NCI-H524 treated with DMSO at 0.1 percent for 48 hours (cell line): Measurements from ENCODE around the gene PHOSPHO1.

ENCODE experiments used
- DNase-seq: peaks from one replicate; lab custom pipeline; 2025; lab: John Stamatoyannopoulos, UW

The PHOSPHO1 gene

DNA sequence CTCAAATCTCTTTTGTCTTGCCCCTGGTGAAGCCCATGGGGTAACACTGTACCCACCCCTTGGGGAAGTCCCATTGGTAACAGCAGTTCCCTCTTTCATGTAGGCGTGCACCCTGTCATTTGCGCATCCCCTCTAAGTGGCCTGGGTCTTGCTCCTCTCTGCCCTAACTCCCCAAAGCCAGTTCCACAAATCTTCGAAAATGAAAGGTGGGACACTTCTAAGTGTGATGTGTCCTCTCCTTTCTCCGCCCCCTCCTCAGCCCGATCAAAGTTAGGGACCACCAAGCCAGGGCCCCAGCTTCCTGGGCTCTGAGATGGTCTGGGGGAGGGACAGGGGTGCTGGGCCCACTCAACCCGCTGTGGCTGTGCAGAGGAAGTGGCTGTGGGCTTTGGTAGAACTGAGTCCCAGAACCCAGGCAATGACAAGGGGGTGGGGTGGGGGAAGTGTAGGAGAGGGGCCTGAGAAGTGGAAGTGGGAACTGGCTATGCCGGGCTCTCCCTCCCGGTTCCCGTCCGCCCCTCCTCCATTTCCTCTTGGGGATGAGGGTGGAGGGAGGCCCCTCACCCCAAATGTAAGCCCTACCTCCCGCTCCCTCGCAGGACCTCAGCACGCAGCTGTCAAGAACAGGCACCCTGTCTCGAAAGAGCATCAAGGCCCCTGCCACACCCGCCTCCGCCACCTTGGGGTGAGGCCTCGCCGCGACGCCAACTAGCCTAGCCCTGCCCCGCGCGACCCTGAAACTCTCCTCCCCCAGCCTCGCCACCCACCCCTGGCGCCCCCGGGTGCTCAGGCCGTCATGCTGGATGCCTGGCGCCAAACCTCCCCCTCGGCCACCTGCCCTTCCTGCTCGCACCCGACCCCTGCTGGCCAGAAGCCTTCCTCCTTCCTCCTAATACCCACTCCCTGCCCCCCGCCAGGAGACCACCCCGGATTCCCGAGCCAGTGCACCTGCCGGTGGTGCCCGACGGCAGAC, 11.4 kb downstream of the PHOSPHO1 start:
- DNase-seq: no peak

DNA sequence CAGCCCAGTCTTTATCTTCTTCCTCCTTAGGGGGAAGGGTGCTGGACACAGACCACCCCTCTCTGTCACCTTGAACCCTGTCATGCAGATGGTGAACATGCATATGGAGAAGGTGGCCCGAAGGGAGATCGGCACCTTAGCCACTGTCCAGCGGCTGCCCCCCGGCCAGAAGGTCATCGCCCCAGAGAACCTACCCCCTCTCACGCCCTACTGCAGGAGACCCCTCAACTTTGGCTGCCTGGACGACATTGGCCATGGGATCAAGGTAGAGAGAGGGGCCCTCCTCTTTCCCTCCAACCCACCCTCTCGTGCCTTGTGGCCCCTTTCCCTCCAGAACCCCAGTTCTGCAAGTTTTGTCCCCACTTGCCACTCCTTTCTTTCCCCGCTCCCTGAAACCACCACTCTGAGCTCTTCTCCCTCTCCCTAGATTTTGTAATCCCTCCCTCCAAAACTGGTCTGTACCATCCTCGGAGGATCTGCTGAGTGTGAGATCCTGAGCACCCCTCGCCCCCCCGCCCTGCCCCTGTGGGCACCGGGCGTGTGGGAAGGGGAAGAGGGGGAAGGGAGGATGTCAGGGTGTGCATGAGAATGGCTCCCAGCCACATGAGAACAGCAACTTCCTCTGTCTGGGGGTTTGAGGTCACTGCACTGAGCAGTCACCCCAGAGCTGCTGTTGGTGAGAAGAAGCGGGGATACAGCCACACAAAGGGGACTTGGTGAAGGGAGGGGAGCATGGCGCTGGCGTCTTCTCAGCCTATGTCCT, 12.8 kb downstream of the PHOSPHO1 start:
- no peak for DNase-seq

DNA sequence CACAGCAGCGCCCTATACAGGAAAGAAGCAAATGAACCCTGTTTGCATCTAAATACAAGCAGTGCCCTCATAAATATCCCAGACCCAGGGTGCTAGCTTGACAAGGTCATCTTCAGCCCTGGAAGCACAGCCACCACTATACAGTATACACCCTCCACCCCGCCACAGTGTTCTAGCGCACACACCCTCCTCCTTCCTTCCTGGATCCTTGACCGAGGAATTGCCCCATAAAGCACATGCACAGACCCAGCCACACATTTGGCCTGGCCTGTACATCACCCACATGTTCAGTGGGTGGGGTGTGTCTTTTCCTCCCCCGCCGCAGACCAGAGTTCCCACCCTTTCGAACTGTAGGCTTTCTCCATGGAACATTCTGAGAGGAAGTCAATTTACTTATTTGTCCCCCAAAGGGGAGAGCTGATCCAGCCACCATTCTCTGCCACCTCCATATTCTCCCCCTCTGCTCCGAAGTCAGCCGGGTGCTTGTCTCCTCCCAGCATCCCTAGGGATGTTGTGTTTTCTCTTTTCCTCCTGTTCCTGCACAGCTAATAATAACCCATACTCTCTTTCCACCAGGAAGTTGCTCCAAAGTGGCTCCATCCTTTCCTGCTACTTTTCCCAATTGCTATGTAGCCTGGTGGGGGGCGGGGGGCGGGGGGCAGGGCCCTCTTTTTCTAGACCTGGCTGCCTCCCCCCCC, 13.5 kb downstream of the PHOSPHO1 start:
- DNase-seq: no peak

DNA sequence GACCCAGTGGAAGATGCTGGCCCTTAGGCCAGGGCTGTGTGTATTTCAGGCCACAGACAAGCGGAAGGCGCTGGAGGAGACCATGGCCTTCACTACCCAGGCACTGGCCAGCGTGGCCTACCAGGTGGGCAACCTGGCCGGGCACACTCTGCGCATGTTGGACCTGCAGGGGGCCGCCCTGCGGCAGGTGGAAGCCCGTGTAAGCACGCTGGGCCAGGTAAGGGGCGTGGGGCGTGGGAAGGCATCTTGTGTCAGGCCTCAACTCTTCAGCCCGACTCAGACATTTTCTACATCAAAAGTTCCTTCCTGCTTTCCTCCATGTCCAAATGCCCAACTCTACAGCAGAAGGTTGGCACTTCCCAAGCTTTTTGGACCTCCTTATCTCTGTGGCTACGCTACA, 14.1 kb downstream of the PHOSPHO1 start:
- no peak for DNase-seq

DNA sequence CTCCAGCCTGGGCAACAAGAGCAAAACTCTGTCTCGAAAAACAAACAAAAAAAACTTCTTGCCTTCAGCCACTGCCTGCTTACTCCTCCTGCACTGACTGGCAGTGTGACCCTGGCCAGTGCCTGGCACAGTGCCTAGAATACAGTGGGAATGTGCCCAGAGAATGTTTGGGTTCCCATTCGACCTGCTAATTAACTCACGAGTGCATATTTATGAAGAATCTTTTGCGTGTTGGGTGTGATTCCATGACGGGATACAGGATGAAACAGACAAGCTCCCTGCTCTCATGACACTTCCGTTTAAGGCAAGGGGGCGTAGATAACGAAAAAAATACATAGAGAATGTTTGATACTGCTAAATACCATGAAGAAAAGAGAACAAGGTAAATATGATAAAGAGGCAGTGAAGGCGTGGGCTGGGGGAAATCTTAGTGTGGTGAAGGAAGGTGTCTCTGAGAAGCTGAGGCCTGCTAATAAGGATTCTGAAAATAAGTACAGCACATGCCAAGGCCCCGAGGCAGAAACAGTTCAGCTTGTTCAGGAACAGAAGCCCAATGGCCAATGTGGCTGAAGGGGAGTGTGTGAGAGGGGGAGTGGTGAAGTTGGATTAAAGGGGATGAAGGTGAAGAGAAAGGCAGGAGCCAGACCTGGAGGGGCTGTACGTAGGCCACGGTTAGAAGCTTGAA, 15.8 kb downstream of the PHOSPHO1 start:
- DNase-seq: no peak

DNA sequence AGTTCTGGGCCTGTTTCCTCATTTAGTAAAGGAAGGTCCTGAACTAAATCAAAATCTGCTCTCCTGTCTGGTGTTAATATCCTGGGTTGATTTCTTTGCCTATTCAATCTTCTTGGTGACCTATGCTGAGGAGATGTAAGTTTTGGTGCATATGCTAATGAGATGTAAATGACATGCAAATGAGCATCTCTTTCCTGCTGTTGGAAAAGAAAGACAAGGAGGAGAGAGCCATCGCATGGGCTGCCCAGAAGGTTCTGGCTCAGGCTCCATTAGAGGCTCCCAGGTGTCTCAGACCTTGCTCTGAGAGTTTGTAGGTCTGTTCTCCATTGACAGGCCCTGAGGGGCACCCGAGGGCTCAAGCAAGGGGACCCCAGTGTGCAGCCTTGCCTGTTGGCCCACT, 16.7 kb downstream of the PHOSPHO1 start:
- no peak for DNase-seq

DNA sequence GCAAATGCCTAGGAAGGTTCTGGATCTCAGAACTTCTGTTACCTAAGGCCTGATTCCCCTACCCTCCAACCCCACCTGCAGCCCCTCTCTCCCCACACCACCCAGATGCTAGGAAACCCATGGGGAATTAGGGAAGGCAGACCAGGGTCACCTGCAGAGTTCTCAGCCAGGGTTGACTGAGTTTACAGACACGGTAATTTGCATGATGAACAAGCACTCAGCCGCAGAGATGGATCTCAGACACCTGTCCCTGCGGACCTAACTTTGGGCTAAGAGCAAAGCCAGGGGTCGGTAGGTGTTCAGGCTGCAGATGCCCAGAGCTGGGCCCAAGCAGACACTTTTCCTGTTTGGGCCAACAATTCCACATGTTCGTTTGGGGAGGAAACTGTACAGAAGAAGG, 17.2 kb downstream of the PHOSPHO1 start:
- no peak for DNase-seq

DNA sequence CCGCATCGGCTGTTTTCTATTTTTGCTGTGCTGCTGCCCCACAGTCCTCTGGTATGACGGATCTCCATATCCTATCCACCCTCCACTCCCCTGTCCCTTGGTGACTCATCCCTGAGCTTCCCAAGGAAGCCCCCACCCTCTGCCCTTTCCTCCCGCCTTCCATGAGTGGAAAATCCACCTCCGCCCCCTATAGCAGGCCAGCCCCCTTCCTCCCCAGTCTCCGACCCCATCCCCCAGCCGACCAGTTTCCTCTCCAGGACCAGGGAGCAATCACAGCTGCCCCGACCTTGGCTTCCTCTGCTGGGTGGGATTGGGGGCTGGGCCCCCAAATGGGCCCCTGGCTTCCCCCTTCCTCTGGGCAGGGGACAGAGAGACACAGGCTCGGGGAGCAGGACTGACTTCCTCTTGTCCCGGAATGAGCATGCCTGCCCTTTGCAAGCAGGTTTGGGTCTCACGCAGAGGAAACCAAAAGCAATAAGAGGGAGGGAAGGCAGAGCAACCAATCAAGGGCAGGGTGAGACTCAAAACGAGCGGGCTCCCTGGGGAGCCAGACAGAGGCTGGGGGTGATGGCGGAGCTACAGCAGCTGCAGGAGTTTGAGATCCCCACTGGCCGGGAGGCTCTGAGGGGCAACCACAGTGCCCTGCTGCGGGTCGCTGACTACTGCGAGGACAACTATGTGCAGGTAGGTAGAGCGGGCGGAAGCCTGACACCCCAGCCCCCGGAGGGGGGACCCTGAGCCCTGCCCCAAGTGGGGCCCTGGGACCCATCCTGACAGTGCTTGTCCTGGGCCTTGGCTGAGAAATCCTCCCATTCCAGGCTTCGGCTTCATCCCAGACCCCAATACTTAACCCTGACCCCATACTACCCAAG, 20.2 kb downstream of the PHOSPHO1 start, which contains the start of the genes ABI3 and GNGT2:
Gene ABI3 (plus strand): TSS at position 550 of the 872 bp plus-strand sequence. CDS start 18 bp downstream, at position 568.
Gene GNGT2 (minus strand): TSS at position 417 of the 872 bp plus-strand sequence. CDS start 3,152 bp downstream, outside the sequence.
- DNase-seq: no peak

DNA sequence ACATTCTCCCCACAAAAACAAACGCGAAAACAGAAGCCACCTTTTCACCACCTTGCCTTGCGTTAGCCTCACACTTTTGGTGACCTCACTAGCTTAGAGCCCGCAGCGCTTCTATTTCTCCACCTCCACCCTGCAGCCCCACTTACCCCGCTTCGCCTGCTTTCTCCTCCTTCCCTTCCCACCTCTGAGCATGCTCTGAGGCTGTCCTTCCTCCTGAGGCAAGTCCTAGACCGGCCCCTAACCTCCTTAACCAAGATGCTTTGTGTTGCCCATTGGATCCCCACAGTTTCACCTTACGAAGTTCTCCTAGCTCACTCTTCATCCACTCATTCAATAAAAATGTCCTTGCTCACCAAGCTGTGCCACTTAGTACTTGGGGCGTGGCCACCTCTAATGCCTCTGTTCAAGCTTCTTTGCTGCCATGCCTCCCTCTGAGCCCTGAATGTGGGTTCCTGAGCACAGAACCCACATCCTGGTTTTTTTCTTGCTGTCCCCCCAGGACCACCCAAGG, 21.5 kb downstream of the PHOSPHO1 start:
- DNase-seq: no peak

DNA sequence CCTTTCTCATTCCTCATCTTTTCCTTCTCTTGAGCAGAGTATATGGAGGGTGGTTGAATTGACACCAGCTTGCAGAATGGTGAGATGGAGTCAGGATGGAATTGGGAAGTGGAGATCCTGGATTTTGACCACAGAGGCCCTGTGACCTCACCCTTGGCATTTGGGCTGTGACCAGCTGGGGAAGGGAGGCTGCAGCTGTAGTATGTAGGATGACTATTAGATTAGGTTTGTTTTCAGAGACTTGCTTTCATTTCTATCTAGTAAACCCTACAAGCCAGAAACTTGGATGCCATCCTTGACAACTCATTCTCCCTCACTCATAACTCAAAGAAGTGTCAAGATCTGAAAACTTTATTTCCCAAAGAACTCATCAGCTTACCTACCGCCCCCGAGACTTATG, 26.1 kb downstream of the PHOSPHO1 start:
- no peak for DNase-seq

DNA sequence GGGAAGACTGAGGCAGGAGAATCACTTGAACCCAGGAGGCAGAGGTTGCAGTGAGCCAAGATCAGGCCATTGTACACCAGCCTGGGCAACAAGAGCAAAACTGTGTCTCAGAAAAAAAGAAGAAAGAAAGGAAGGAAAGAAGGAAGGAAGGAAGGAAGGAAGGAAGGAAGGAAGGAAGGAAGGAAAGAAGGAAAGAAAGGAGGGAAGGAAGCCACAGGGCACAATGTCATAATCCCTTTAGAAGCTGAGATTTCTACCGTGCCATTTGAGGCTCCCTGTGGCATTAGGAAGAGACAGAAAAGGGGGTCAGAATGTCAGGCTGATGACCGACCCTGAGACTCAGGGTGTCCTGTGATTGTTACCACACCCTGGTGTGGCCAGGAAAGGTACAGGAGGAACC, 26.8 kb downstream of the PHOSPHO1 start:
- DNase-seq: no peak

DNA sequence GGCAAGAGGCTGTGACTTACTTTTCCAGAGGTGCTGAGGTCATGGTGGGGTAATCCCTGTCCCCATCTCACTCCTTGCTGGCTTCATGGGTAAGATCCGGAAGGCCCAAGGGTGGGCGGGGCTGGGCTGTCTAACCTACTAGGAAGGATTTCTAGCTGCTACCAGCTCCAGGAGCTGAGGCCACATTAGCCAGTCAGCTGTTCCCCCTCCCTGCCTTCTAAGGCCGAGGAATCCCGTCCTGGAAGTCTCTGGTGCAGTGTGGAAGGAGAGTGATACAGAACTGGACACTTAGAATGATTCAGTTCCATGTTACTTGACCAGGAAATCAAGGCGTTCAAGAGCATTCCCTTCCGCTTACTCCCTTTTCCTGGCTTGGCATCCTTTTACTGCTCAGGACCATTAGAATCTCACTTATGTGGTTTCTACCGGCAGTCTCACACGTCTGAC, 29.1 kb downstream of the PHOSPHO1 start:
- DNase-seq: no peak

DNA sequence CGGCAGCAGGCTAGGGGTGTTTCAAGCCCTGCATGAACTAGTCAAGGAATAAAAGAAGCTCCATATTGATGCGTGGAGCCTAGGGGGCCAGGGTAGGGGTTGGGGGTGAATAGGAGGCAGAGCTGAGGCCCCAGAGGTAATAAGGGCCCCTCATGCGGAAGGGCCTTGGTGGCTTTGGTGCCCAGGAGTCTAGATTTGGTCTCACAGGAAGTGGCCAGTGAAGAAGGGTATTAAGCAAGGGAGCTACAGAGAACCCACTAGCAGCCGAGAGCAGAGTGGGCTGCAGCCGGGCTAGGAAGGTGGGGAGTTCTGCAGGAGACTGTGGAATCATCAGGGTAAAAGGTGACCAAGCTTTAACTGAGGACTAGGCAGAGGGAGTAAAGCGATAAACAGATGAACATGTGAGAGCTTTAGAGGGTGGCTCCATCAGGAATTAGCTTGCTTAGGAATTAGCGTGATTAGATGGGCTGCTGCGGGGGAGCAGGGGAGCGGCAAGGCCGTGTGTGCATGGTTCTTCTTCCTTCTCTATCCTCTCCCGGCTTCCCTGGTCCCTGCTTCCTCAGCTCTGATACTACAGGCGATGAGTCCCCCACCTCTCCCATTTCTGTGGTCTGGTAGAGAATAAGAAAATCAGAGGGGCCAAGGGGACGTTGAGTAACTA, 30.0 kb downstream of the PHOSPHO1 start:
- DNase-seq: no peak

DNA sequence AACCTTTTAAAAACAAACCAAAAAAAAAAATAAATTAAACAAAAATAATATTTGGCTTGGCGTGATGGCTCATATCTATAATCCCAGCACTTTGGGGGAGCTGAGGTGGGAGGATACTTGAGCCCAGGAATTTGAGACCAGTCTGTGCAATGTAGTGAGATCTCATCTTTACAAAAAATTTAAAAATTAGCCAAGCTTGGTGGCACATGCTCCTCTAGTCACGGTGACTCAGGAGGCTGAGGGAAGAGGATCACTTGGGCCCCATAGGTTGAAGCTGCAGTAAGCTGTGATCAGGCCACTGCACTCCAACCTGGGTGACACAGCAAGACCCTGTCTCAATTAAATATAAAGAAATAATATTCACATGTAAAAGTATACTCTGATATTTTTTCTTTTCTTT, 32.4 kb downstream of the PHOSPHO1 start:
- DNase-seq: no peak

DNA sequence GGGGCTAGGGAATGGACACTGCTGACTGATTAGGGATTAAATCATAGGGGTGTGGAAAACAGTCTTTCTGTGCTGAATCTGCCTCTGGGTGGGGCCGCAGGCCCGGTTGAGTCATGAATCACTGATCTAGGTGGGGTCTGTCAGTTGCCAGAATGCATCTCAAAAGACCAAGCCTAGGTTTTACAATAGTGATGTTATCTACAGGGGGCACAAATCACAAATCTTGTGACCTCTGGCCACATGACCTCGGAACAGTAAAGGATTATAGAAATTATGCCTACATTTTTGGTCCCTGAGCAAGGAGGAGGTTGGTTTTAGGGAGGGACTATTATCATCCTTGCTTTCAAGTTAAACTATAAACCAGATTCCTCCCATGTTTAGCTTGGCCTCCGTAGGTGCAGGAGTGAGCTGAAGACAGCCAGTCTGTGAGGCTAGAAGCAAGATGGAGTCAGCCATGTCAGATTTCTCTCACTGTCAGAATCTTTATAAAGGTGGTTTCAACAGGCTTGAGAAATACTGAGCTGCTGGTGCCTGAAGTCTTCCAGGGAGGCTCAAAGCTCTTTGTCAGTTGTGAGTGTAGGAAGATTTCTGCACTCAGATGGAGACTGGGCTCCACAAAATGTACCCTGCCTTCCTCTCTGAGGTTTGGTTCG, 33.1 kb downstream of the PHOSPHO1 start:
- no peak for DNase-seq

DNA sequence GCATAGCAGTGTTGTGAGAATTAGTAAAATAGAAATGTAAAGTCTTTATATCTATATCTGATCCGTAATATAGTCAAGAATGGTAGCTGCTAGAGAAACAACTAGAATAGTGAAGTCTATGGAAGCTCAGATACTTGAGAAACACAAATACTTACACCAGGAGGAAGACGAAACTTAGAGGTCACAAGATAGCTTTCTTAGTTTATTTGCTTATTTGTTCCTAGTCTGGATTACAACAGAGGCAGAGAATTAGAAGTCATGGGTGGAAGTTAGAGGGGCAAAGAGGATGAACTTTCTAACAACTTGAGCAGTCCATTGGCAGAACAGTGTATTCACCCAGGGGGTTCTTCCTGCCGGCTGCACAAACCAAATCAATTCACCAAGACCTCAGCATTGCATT, 34.1 kb downstream of the PHOSPHO1 start:
- no peak for DNase-seq

DNA sequence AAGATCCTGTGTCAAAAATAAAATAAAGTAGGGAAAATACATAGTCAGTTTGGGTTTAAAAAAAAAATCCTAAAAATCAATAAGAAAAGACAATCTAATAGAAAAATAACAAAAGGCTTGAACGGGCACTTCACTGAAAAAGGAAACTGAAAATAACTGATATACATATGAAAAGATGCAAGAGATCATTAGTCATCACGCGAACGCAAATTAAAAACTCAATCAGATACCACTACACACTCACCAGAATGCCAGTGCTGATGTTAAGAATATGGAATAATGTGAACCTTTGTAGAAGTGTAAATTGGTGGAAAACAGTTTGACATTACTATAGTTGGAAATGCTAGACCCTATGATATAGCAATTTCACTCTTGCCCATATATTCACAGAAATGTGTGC, 34.8 kb downstream of the PHOSPHO1 start:
- DNase-seq: no peak

DNA sequence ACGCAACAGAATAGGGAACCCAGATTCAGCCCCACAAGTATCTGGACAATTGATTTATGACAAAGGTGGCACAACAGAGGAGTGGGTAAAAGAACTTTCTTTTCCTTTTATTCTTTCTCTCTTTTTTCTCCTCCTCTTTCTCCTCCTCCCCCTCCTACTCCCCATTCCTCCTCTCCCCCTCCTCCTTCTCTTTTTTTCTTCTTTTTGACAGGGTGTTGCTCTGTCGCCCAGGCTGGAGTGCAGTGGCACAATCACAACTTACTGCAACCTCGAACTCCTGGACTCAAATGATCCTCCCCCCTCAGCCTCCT, 36.3 kb downstream of the PHOSPHO1 start:
- no peak for DNase-seq

DNA sequence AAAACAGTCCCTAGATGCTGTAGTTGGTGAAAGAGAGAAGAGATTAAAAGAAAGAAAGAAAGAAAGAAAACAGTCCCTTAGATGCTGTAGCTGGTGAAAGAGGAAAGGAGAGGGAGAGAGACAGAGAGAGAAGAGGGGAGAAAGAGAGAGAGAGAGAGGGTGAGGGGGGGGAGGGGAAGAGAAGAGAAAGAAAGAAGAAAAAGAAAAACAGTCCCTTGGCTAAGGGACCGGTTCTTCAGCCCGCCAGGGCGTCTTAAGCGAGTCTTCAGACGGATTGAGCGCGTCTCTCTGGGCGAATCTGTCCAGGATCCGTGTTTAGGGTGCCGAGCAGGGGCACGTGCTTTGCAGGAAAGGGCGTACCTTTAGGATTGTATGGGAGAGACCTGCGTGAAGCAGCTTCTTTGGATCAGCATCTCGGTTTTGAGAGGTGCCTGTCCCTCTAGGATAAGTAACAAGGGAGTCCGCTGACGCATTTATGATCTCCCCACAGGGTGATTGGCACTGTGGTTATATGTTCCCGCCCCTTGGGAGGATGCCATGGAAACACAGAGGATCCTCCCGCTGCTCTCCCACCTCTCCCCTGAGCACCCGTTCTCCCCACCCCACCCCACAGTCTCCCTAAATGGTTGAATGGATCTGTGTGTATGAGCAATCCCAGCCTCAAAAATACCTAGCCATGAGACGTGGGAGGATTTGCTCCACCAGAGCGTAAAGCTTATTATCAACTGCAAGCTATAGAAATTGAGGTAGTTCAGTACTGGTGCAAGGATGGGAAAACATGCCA, 36.9 kb downstream of the PHOSPHO1 start:
- peak; percentile 31 for DNase-seq
